ENCODE results near the gene CD63. TPM values are rescaled to one million over a fixed set of nuclear protein-coding genes. Genes with fewer than 3 reads are reported as not detected.

The CD63 gene
- total and polyA plus RNA-seq, 3 experiments from 2014 or later, result 200 to 375 (median 202) TPM

- H3K27ac Mint-ChIP-seq, result peak overlapping the region; percentile 26 to 93 (median 82)
- POLR2A ChIA-PET, result interaction anchor here (0.5 to 1.5 kb wide), 5 partner anchors 80 to 263 kb away, joined by 3 to 6 read pairs (median 4); partner anchors contain the start of genes DNAJC14 and RAB5B
- H3K9me3 Mint-ChIP-seq, result no peaks in the 10 kb centered on the region
Observed at GRCh38 chr12:55744340-55745030, 15.7 kb upstream of the CD63 start.

GRCh38 chr12:55743406-55744339 lies 14.9 kb upstream of the CD63 start:
- ChIA-PET POLR2A (interaction anchor here (0.6 to 1.5 kb wide), 6 partner anchors 14 to 264 kb away, joined by 3 to 6 read pairs (median 4); partner anchors contain the start of genes BLOC1S1, DNAJC14 and RAB5B), CTCF (interaction anchor here (0.7 to 2.8 kb wide), 10 partner anchors 12 to 446 kb away, joined by 3 to 16 read pairs (median 3); partner anchors contain the start of genes ORMDL2 and SMARCC2)
- Mint-ChIP-seq H3K27ac (peak overlapping the region; percentile 60 to 93 (median 84)), H3K4me3 (peak overlapping the region; percentile 90 to 96 (median 93)), H3K9me3 (no peaks in the 10 kb centered on the region), H3K36me3 (peaks cover 0 to 7% (median 0%) of the 10 kb centered on the region in 3 donors), H3K27me3 (no peaks in the 10 kb centered on the region), H3K4me1 (peaks cover 30 to 47% (median 42%) of the 10 kb centered on the region in 3 donors)
- DNase-seq, result peak in 4 of 5 donors; percentile 31 to 65 (median 34)
- no peaks in the 10 kb centered on the region for H3K36me3 ChIP-seq (ENCODE audit: insufficient read depth, low read length)
- H3K9me3 ChIP-seq (ENCODE audit: low read length), result no peaks in the 10 kb centered on the region
- H3K27me3 ChIP-seq (ENCODE audit: insufficient read depth, low read length, poor library complexity, severe bottlenecking), result no peaks in the 10 kb centered on the region
- peak overlapping the region; percentile 54 for H3K4me3 ChIP-seq (ENCODE audit: low read length)
- H3K4me1 ChIP-seq (ENCODE audit: insufficient read depth, low read length), result peaks cover 23% of the 10 kb centered on the region
- peak overlapping the region; percentile 56 for H3K27ac ChIP-seq (ENCODE audit: low read depth, low read length)

More at GRCh38 chr12:55744340-55745030, 15.7 kb upstream of the CD63 start:
- Mint-ChIP-seq H3K27me3 (no peaks in the 10 kb centered on the region), H3K36me3 (peaks cover 0 to 15% (median 3%) of the 10 kb centered on the region in 3 donors), H3K4me1 (peaks cover 28 to 44% (median 42%) of the 10 kb centered on the region in 3 donors), H3K4me3 (peak overlapping the region; percentile 90 to 96 (median 93))
- CTCF ChIA-PET, result interaction anchor here (0.7 to 2.8 kb wide), 8 partner anchors 11 to 445 kb away, joined by 3 to 16 read pairs (median 4); partner anchors contain the start of gene SMARCC2
- Histone ChIP-seq H3K4me3 (ENCODE audit: low read length) (peak overlapping the region; percentile 54), H3K4me1 (ENCODE audit: insufficient read depth, low read length) (peaks cover 20% of the 10 kb centered on the region), H3K27me3 (ENCODE audit: insufficient read depth, low read length, poor library complexity, severe bottlenecking) (no peaks in the 10 kb centered on the region), H3K27ac (ENCODE audit: low read depth, low read length) (peak overlapping the region; percentile 10), H3K36me3 (ENCODE audit: insufficient read depth, low read length) (no peaks in the 10 kb centered on the region), H3K9me3 (ENCODE audit: low read length) (no peaks in the 10 kb centered on the region)
- DNase-seq, result no peak

- CTCF ChIA-PET, result interaction anchor here (0.9 to 2.8 kb wide), 8 partner anchors 13 to 287 kb away, joined by 3 to 16 read pairs (median 3); partner anchors contain the start of genes DGKA and ORMDL2
- Histone ChIP-seq H3K9me3 (ENCODE audit: low read length) (no peaks in the 10 kb centered on the region), H3K27ac (ENCODE audit: low read depth, low read length) (peak within 1 kb of the TSS; percentile 56), H3K36me3 (ENCODE audit: insufficient read depth, low read length) (no peaks in the 10 kb centered on the region), H3K27me3 (ENCODE audit: insufficient read depth, low read length, poor library complexity, severe bottlenecking) (no peaks in the 10 kb centered on the region), H3K4me1 (ENCODE audit: insufficient read depth, low read length) (peaks cover 30% of the 10 kb centered on the region), H3K4me3 (ENCODE audit: low read length) (peak within 1 kb of the TSS; percentile 59)
- POLR2A ChIA-PET, result interaction anchor here (0.6 to 1.5 kb wide), 6 partner anchors 14 to 265 kb away, joined by 3 to 6 read pairs (median 4); partner anchors contain the start of genes BLOC1S1, DNAJC14 and RAB5B
- Mint-ChIP-seq H3K36me3 (peaks cover 0 to 5% (median 0%) of the 10 kb centered on the region in 3 donors), H3K4me1 (peaks cover 37 to 53% (median 47%) of the 10 kb centered on the region in 3 donors), H3K27me3 (no peaks in the 10 kb centered on the region), H3K4me3 (peak within 1 kb of the TSS; percentile 90 to 96 (median 93)), H3K27ac (peak within 1 kb of the TSS; percentile 60 to 98 (median 88)), H3K9me3 (no peaks in the 10 kb centered on the region)
- DNase-seq, result peak; percentile 61 to 83 (median 68)
Observed at GRCh38 chr12:55742719-55743405, 14.1 kb upstream of the CD63 start, which contains the start of gene GDF11. GDF11 (plus strand) TSS chr12:55743122; CDS start chr12:55743317, 195 bp downstream.

GRCh38 chr12:55741931-55742680 lies 13.3 kb upstream of the CD63 start:
- peak overlapping the region; percentile 70 to 91 (median 82) for H3K4me3 Mint-ChIP-seq
- peaks cover 0 to 5% (median 0%) of the 10 kb centered on the region in 3 donors for H3K36me3 Mint-ChIP-seq
- Histone ChIP-seq H3K27ac (ENCODE audit: low read depth, low read length) (peak overlapping the region; percentile 42), H3K36me3 (ENCODE audit: insufficient read depth, low read length) (no peaks in the 10 kb centered on the region), H3K4me3 (ENCODE audit: low read length) (peak overlapping the region; percentile 59), H3K9me3 (ENCODE audit: low read length) (no peaks in the 10 kb centered on the region), H3K27me3 (ENCODE audit: insufficient read depth, low read length, poor library complexity, severe bottlenecking) (no peaks in the 10 kb centered on the region), H3K4me1 (ENCODE audit: insufficient read depth, low read length) (peaks cover 37% of the 10 kb centered on the region)
- H3K27ac Mint-ChIP-seq, result peak overlapping the region; percentile 15 to 98 (median 85)
- no peak for DNase-seq
- no peaks in the 10 kb centered on the region for H3K9me3 Mint-ChIP-seq
- POLR2A ChIA-PET, result no interaction called here
- H3K4me1 Mint-ChIP-seq, result peaks cover 44 to 55% (median 52%) of the 10 kb centered on the region in 3 donors
- CTCF ChIA-PET, result interaction anchor here (0.8 to 6.5 kb wide), 6 partner anchors 76 to 287 kb away, joined by 3 to 78 read pairs (median 3); partner anchors contain the start of genes DGKA, ORMDL2 and SARNP
- no peaks in the 10 kb centered on the region for H3K27me3 Mint-ChIP-seq

GRCh38 chr12:55739025-55739378 lies 10.2 kb upstream of the CD63 start:
- H3K27ac ChIP-seq (ENCODE audit: low read depth, low read length), result no peak overlapping the region
- H3K36me3 Mint-ChIP-seq, result peaks cover 0 to 5% (median 0%) of the 10 kb centered on the region in 3 donors
- H3K4me1 Mint-ChIP-seq, result peaks cover 30 to 40% (median 33%) of the 10 kb centered on the region in 3 donors
- no peaks in the 10 kb centered on the region for H3K36me3 ChIP-seq (ENCODE audit: insufficient read depth, low read length)
- peak overlapping the region in 5 of 8 donors; percentile 91 to 95 (median 92) for H3K27ac Mint-ChIP-seq
- H3K27me3 Mint-ChIP-seq, result no peaks in the 10 kb centered on the region
- peaks cover 27% of the 10 kb centered on the region for H3K4me1 ChIP-seq (ENCODE audit: insufficient read depth, low read length)
- no peaks in the 10 kb centered on the region for H3K9me3 Mint-ChIP-seq
- peak overlapping the region in 5 of 7 donors; percentile 81 to 96 (median 85) for H3K4me3 Mint-ChIP-seq
- no peak for DNase-seq
- no peaks in the 10 kb centered on the region for H3K9me3 ChIP-seq (ENCODE audit: low read length)
- H3K4me3 ChIP-seq (ENCODE audit: low read length), result no peak overlapping the region
- ChIA-PET POLR2A (interaction anchor here (1.0 to 2.2 kb wide), 8 partner anchors 9 to 451 kb away, joined by 3 to 12 read pairs (median 7); partner anchors contain the start of genes BLOC1S1, CD63, RAB5B and SMARCC2), CTCF (interaction anchor here (1.0 to 6.5 kb wide), 33 partner anchors 9 to 467 kb away, joined by 3 to 78 read pairs (median 5); partner anchors contain the start of genes BLOC1S1, CD63, ORMDL2 and PYM1)
- H3K27me3 ChIP-seq (ENCODE audit: insufficient read depth, low read length, poor library complexity, severe bottlenecking), result no peaks in the 10 kb centered on the region

- H3K27ac Mint-ChIP-seq, result peak overlapping the region; percentile 91 to 98 (median 92)
- Histone ChIP-seq H3K4me3 (ENCODE audit: low read length) (peak overlapping the region; percentile 95), H3K4me1 (ENCODE audit: insufficient read depth, low read length) (peaks cover 25% of the 10 kb centered on the region), H3K27ac (ENCODE audit: low read depth, low read length) (peak overlapping the region; percentile 82), H3K36me3 (ENCODE audit: insufficient read depth, low read length) (no peaks in the 10 kb centered on the region), H3K27me3 (ENCODE audit: insufficient read depth, low read length, poor library complexity, severe bottlenecking) (no peaks in the 10 kb centered on the region), H3K9me3 (ENCODE audit: low read length) (no peaks in the 10 kb centered on the region)
- peak; percentile 48 to 85 (median 75) for DNase-seq
- no peaks in the 10 kb centered on the region for H3K9me3 Mint-ChIP-seq
- H3K27me3 Mint-ChIP-seq, result no peaks in the 10 kb centered on the region
- CTCF ChIA-PET, result interaction anchor here (0.7 to 6.5 kb wide), 39 partner anchors 9 to 621 kb away, joined by 3 to 78 read pairs (median 4); partner anchors contain the start of genes BLOC1S1, CD63, ORMDL2 and PYM1
- peak overlapping the region; percentile 81 to 96 (median 85) for H3K4me3 Mint-ChIP-seq
- H3K4me1 Mint-ChIP-seq, result peaks cover 26 to 38% (median 27%) of the 10 kb centered on the region in 3 donors
- peaks cover 0 to 2% (median 0%) of the 10 kb centered on the region in 3 donors for H3K36me3 Mint-ChIP-seq
- POLR2A ChIA-PET, result interaction anchor here (0.5 to 2.2 kb wide), 12 partner anchors 9 to 451 kb away, joined by 3 to 12 read pairs (median 4); partner anchors contain the start of genes BLOC1S1, CD63, RAB5B and SMARCC2
Observed at GRCh38 chr12:55738123-55739024, 9.6 kb upstream of the CD63 start.

All from CD8-positive, alpha-beta memory T cell (primary cell).